Trophoblast cell (in vitro differentiated cells and primary cell): ENCODE measurements around the gene TCF19. TPM values are rescaled to one million over a fixed set of nuclear protein-coding genes. Genes with fewer than 3 reads are reported as not detected.
A peak's percentile ranks its signal among the peaks of the same experiment; 100 is the strongest.

Source experiments
- DNase-seq, 2 donors: peaks; one replicate each; pipeline ENCODE4 v3.0.0-alpha.2; 2016
- H2AFZ ChIP-seq: 2 replicates; pipeline ENCODE4 v1.6.1; 2013; ENCODE audit warnings: low read length, moderate library complexity, mild to moderate bottlenecking; ENCODE audit not compliant: insufficient read depth, poor library complexity
- H2AK5ac ChIP-seq: 2 replicates; pipeline ENCODE4 v1.6.1; 2013; ENCODE audit warnings: mild to moderate bottlenecking, low read length
- H2BK120ac ChIP-seq: 2 replicates; pipeline ENCODE4 v1.6.1; 2013; ENCODE audit warnings: low read length, mild to moderate bottlenecking, moderate library complexity; ENCODE audit not compliant: insufficient read depth, poor library complexity
- H2BK12ac ChIP-seq: 2 replicates; pipeline ENCODE4 v1.6.1; 2013; ENCODE audit warnings: mild to moderate bottlenecking, low read length, moderate library complexity
- H2BK5ac ChIP-seq: 2 replicates; pipeline ENCODE4 v1.6.1; 2013; ENCODE audit warnings: low read length, low read depth, moderate library complexity, mild to moderate bottlenecking; ENCODE audit not compliant: poor library complexity
- H3K14ac ChIP-seq: 2 replicates; pipeline ENCODE4 v1.6.1; 2013; ENCODE audit warnings: mild to moderate bottlenecking, low read length
- H3K18ac ChIP-seq: 2 replicates; pipeline ENCODE4 v1.6.1; 2013; ENCODE audit warnings: mild to moderate bottlenecking, low read length
- H3K23ac ChIP-seq: 2 replicates; pipeline ENCODE4 v1.6.1; 2013; ENCODE audit warnings: low read length
- H3K27ac ChIP-seq: 2 replicates; pipeline ENCODE4 v1.5.1; 2013; ENCODE audit warnings: low read depth, mild to moderate bottlenecking, inconsistent platforms, low read length, moderate library complexity
- H3K27me3 ChIP-seq: 2 replicates; pipeline ENCODE4 v1.6.1; 2013; ENCODE audit warnings: inconsistent platforms, mild to moderate bottlenecking, low read length, moderate library complexity; ENCODE audit not compliant: insufficient read depth
- H3K36me3 ChIP-seq, 2 experiments: 1 replicate in 1 of 2; 2 replicates in 1 of 2; pipeline ENCODE4 v1.6.1; 2013; ENCODE audit warnings: low read length in 2 of 2, mild to moderate bottlenecking in 2 of 2, moderate library complexity in 1 of 2; ENCODE audit not compliant: insufficient read depth in 2 of 2, control insufficient read depth in 1 of 2
- H3K4ac ChIP-seq: 2 replicates; pipeline ENCODE4 v1.6.1; 2013; ENCODE audit warnings: low read depth, mild to moderate bottlenecking, low read length, moderate library complexity
- H3K4me1 ChIP-seq, 2 experiments: 1 replicate in 1 of 2; 2 replicates in 1 of 2; pipeline ENCODE4 v1.6.1; 2013; ENCODE audit warnings: low read length in 2 of 2, mild to moderate bottlenecking in 2 of 2, moderate library complexity in 1 of 2; ENCODE audit not compliant: insufficient read depth in 2 of 2, control insufficient read depth in 1 of 2
- H3K4me2 ChIP-seq: 2 replicates; pipeline ENCODE4 v1.6.1; 2013; ENCODE audit warnings: inconsistent platforms, mild to moderate bottlenecking, low read length, moderate library complexity
- H3K4me3 ChIP-seq: 2 replicates; pipeline ENCODE4 v1.5.1; 2013; ENCODE audit warnings: mild to moderate bottlenecking, low read depth, low read length, inconsistent platforms
- H3K79me1 ChIP-seq: one replicate; pipeline ENCODE4 v1.6.1; 2013; ENCODE audit warnings: low read length
- H3K79me2 ChIP-seq: 2 replicates; pipeline ENCODE4 v1.6.1; 2013; ENCODE audit warnings: low read length, mild to moderate bottlenecking; ENCODE audit not compliant: control insufficient read depth, insufficient read depth, poor library complexity
- H3K9ac ChIP-seq: 2 replicates; pipeline ENCODE4 v1.6.1; 2013; ENCODE audit warnings: mild to moderate bottlenecking, low read length
- H3K9me3 ChIP-seq: 2 replicates; pipeline ENCODE4 v1.6.1; 2013; ENCODE audit warnings: low read depth, mild to moderate bottlenecking, control low read depth, inconsistent platforms, low read length; ENCODE audit not compliant: insufficient read depth
- H4K12ac ChIP-seq: 2 replicates; pipeline ENCODE4 v1.6.1; 2013; ENCODE audit warnings: low read depth, mild to moderate bottlenecking, low read length, moderate library complexity
- H4K8ac ChIP-seq: 2 replicates; pipeline ENCODE4 v1.6.1; 2013; ENCODE audit warnings: low read depth, mild to moderate bottlenecking, low read length, moderate library complexity
- H4K91ac ChIP-seq: one replicate; pipeline ENCODE4 v1.6.1; 2013; ENCODE audit warnings: low read depth, mild to moderate bottlenecking, low read length, moderate library complexity
- WGBS: extraction: QIAGEN DNeasy Blood & Tissue Kit; methylation state at CpG from one replicate; pipeline ENCODE4 v1.1.7; 2013; ENCODE audit warnings: missing lambda C conversion rate; ENCODE audit not compliant: insufficient read length, insufficient coverage; ENCODE audit errors: extremely low coverage; 5-methylcytosine and 5-hydroxymethylcytosine counted together
- polyA plus RNA-seq: library from polyadenylated mRNA; stranded (reverse); fragments of 200-250 nt; gene quantifications from 2 replicates; pipeline ENCODE4 v1.2.3, GENCODE V29; 2013

Gene TCF19
- polyA plus RNA-seq = 7.1 and 7.5 TPM in 2 replicates

- peak; percentile 95 to 99 for DNase-seq
- Histone ChIP-seq H4K8ac (peak within 1 kb of the TSS; percentile 73), H2BK5ac (peak within 1 kb of the TSS; percentile 17), H3K27me3 (no peaks in the 10 kb centered on the region), H3K4ac (no peak within 1 kb of the TSS), H3K4me2 (peak within 1 kb of the TSS; percentile 92), H3K79me1 (peaks cover 4% of the 10 kb centered on the region), H3K36me3 (peaks cover 17 to 19% of the 10 kb centered on the region in 2 experiments), H2AK5ac (no peak within 1 kb of the TSS), H4K91ac (peak within 1 kb of the TSS; percentile 51), H3K23ac (no peak within 1 kb of the TSS), H2BK120ac (no peak within 1 kb of the TSS), H3K27ac (no peak within 1 kb of the TSS), H3K18ac (no peak within 1 kb of the TSS), H4K12ac (peak within 1 kb of the TSS; percentile 45), H3K9ac (peak within 1 kb of the TSS; percentile 95), H3K4me3 (peak within 1 kb of the TSS; percentile 85), H2BK12ac (no peak within 1 kb of the TSS), H3K79me2 (peaks cover 2% of the 10 kb centered on the region), H2AFZ (peak within 1 kb of the TSS; percentile 99), H3K4me1 (peaks cover 10 to 13% of the 10 kb centered on the region in 2 experiments), H3K9me3 (no peaks in the 10 kb centered on the region), H3K14ac (peak within 1 kb of the TSS; percentile 43)
- no CpG with 5 or more reads among the region's 65 CpGs for WGBS
Measured at GRCh38 chr6:31158140-31158862, at the start of gene TCF19. Gene TCF19, plus strand, starts transcription at chr6:31158589. Its CDS starts 881 bp downstream, at chr6:31159470.

- H2AFZ ChIP-seq = no peak overlapping the region
- no peak for DNase-seq
- H3K4me2 ChIP-seq = no peak overlapping the region
- no peak overlapping the region for H3K9ac ChIP-seq
- no peaks in the 10 kb centered on the region for H3K36me3 ChIP-seq
- H3K4ac ChIP-seq = no peak overlapping the region
- H3K9me3 ChIP-seq = no peaks in the 10 kb centered on the region
- H2AK5ac ChIP-seq = no peak overlapping the region
- no peaks in the 10 kb centered on the region for H3K79me1 ChIP-seq
- H3K23ac ChIP-seq = no peak overlapping the region
- H4K12ac ChIP-seq = no peak overlapping the region
- no peak overlapping the region for H3K27ac ChIP-seq
- no peak overlapping the region for H2BK120ac ChIP-seq
- no peaks in the 10 kb centered on the region for H3K27me3 ChIP-seq
- no peak overlapping the region for H3K14ac ChIP-seq
- no peak overlapping the region for H2BK5ac ChIP-seq
- H3K4me1 ChIP-seq = peaks cover 9 to 14% of the 10 kb centered on the region in 2 experiments
- H3K79me2 ChIP-seq = no peaks in the 10 kb centered on the region
- no peak overlapping the region for H2BK12ac ChIP-seq
- H3K18ac ChIP-seq = no peak overlapping the region
- no peak overlapping the region for H4K8ac ChIP-seq
- no peak overlapping the region for H4K91ac ChIP-seq
- no peak overlapping the region for H3K4me3 ChIP-seq
- no CpG with 5 or more reads among the region's 11 CpGs for WGBS
Measured at GRCh38 chr6:31110825-31111582, 47.4 kb upstream of the TCF19 start.

- no peak overlapping the region for H4K91ac ChIP-seq
- no peak overlapping the region for H3K27ac ChIP-seq
- H3K4me1 ChIP-seq = peaks cover 9 to 14% of the 10 kb centered on the region in 2 experiments
- no peaks in the 10 kb centered on the region for H3K27me3 ChIP-seq
- no peaks in the 10 kb centered on the region for H3K79me2 ChIP-seq
- H3K4me3 ChIP-seq = no peak overlapping the region
- H4K12ac ChIP-seq = no peak overlapping the region
- no peak for DNase-seq
- no peak overlapping the region for H2BK12ac ChIP-seq
- no peaks in the 10 kb centered on the region for H3K9me3 ChIP-seq
- H2BK5ac ChIP-seq = no peak overlapping the region
- H3K23ac ChIP-seq = no peak overlapping the region
- no peak overlapping the region for H2BK120ac ChIP-seq
- no peak overlapping the region for H3K4ac ChIP-seq
- H2AFZ ChIP-seq = no peak overlapping the region
- no peak overlapping the region for H3K14ac ChIP-seq
- H3K36me3 ChIP-seq = no peaks in the 10 kb centered on the region
- no peaks in the 10 kb centered on the region for H3K79me1 ChIP-seq
- H2AK5ac ChIP-seq = no peak overlapping the region
- no peak overlapping the region for H3K4me2 ChIP-seq
- no CpG with 5 or more reads among the region's 13 CpGs for WGBS
- H4K8ac ChIP-seq = no peak overlapping the region
- H3K18ac ChIP-seq = no peak overlapping the region
- no peak overlapping the region for H3K9ac ChIP-seq
Measured at GRCh38 chr6:31111712-31112111, 46.7 kb upstream of the TCF19 start.

GRCh38 chr6:31112478-31112877, 45.9 kb upstream of the TCF19 start, which contains the start of gene C6orf15:
Gene C6orf15, minus strand, starts transcription at chr6:31112575. Its CDS starts 20 bp downstream, at chr6:31112555.
- Histone ChIP-seq H2BK120ac (no peak within 1 kb of the TSS), H3K9me3 (peaks cover 1% of the 10 kb centered on the region), H3K23ac (no peak within 1 kb of the TSS), H2BK5ac (no peak within 1 kb of the TSS), H2AFZ (no peak within 1 kb of the TSS), H3K14ac (no peak within 1 kb of the TSS), H3K4me1 (peaks cover 9 to 14% of the 10 kb centered on the region in 2 experiments), H4K91ac (no peak within 1 kb of the TSS), H3K79me2 (no peaks in the 10 kb centered on the region), H3K36me3 (no peaks in the 10 kb centered on the region), H2AK5ac (no peak within 1 kb of the TSS), H3K18ac (no peak within 1 kb of the TSS), H4K12ac (no peak within 1 kb of the TSS), H3K27me3 (no peaks in the 10 kb centered on the region), H3K4me3 (no peak within 1 kb of the TSS), H3K4me2 (no peak within 1 kb of the TSS), H4K8ac (no peak within 1 kb of the TSS), H3K27ac (no peak within 1 kb of the TSS), H3K4ac (no peak within 1 kb of the TSS), H3K79me1 (no peaks in the 10 kb centered on the region), H3K9ac (no peak within 1 kb of the TSS), H2BK12ac (no peak within 1 kb of the TSS)
- no peak for DNase-seq
- WGBS = no CpG with 5 or more reads among the region's 5 CpGs
